Sigmoid colon (tissue), 4 donors: ENCODE data around the gene MAGI2.

ENCODE experiments used
- EP300 ChIP-seq, 4 donors: sonication (generic); formaldehyde crosslinking; IDR thresholded peaks; one replicate each; pipeline ENCODE4 v1.6.1; 2017; ENCODE audit warnings: antibody characterized with exemption in 4 of 4
- POLR2A ChIP-seq, 2 donors: fragments of 450-650 bp; IDR thresholded peaks; one replicate each; pipeline ENCODE4 v1.6.1; 2016; ENCODE audit warnings: antibody characterized with exemption in 2 of 2, mild to moderate bottlenecking in 2 of 2, moderate library complexity in 2 of 2
- TF ChIP-seq, protein P1 (sequence below), 4 experiments: fragments of 450-650 bp in 3 of 4; fragments of 200-600 bp in 1 of 4; IDR thresholded peaks; one replicate each; pipeline ENCODE4 v1.5.1; 2016 to 2019; ENCODE audit warnings: antibody characterized with exemption in 4 of 4, mild to moderate bottlenecking in 3 of 4, moderate library complexity in 2 of 4

DNA sequence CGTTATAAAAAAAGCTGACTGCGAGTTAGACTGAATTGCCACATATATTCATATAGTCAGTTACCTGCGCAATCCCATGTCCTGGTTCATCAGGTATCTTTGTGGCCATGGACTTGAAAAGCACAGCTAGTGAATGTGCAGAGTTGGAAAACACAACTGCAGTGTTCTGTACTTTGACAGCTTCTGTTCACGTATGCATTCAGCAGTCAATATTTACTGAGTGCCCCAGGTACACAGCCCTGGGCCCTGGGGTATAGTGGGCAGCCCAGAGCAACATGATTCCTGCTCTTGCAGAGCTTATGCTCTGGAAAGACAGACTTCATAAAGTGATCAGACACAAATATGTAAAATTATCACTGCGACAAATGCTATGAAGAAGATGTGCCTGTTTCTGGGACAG lies 1341.0 kb downstream of the MAGI2 start:
- TF ChIP-seq, protein P1, sequence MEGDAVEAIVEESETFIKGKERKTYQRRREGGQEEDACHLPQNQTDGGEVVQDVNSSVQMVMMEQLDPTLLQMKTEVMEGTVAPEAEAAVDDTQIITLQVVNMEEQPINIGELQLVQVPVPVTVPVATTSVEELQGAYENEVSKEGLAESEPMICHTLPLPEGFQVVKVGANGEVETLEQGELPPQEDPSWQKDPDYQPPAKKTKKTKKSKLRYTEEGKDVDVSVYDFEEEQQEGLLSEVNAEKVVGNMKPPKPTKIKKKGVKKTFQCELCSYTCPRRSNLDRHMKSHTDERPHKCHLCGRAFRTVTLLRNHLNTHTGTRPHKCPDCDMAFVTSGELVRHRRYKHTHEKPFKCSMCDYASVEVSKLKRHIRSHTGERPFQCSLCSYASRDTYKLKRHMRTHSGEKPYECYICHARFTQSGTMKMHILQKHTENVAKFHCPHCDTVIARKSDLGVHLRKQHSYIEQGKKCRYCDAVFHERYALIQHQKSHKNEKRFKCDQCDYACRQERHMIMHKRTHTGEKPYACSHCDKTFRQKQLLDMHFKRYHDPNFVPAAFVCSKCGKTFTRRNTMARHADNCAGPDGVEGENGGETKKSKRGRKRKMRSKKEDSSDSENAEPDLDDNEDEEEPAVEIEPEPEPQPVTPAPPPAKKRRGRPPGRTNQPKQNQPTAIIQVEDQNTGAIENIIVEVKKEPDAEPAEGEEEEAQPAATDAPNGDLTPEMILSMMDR (IDR thresholded peaks at IDR 0.05): no peak
- no peak for TF ChIP-seq POLR2A (IDR thresholded peaks at IDR 0.05)
- no peak for TF ChIP-seq EP300 (IDR thresholded peaks at IDR 0.05)
